Osteoblast (primary cell): ENCODE measurements around the gene SHROOM3. TPM values are rescaled to one million over a fixed set of nuclear protein-coding genes. Genes with fewer than 3 reads are reported as not detected.

ENCODE experiments used
- DNase-seq: peaks from one replicate; pipeline ENCODE4 v3.0.0; 2011; ENCODE audit warnings: low spot score, mixed read lengths; ENCODE audit not compliant: insufficient read length; ENCODE audit errors: missing footprints
- H2AFZ ChIP-seq: 2 replicates; pipeline ENCODE4 v1.6.0; 2011; ENCODE audit warnings: mild to moderate bottlenecking, low read length
- H3K27ac ChIP-seq: 2 replicates; pipeline ENCODE4 v1.5.1; 2011; ENCODE audit warnings: mild to moderate bottlenecking, low read depth, low read length, moderate library complexity
- H3K27me3 ChIP-seq: 2 replicates; pipeline ENCODE4 v1.6.0; 2012; ENCODE audit warnings: mild to moderate bottlenecking, control low read depth, inconsistent platforms, low read length, moderate library complexity; ENCODE audit not compliant: insufficient read depth
- H3K36me3 ChIP-seq: 2 replicates; pipeline ENCODE4 v1.5.1; 2011; ENCODE audit warnings: mild to moderate bottlenecking, low read length, control low read depth, moderate library complexity; ENCODE audit not compliant: insufficient read depth
- H3K4me1 ChIP-seq: 2 replicates; pipeline ENCODE4 v1.5.1; 2011; ENCODE audit warnings: mild to moderate bottlenecking, low read length, control low read depth, moderate library complexity; ENCODE audit not compliant: insufficient read depth
- H3K4me2 ChIP-seq: 2 replicates; pipeline ENCODE4 v1.6.0; 2011; ENCODE audit warnings: mild to moderate bottlenecking, low read length; ENCODE audit not compliant: insufficient read depth
- H3K4me3 ChIP-seq: fragments of 200-600 bp; sonication (generic); 3 replicates; pipeline ENCODE4 v1.5.1; 2012; ENCODE audit warnings: mild to moderate bottlenecking, low read length, inconsistent platforms; ENCODE audit not compliant: insufficient read depth
- H3K79me2 ChIP-seq: 2 replicates; pipeline ENCODE4 v1.6.0; 2012; ENCODE audit warnings: mild to moderate bottlenecking, low read length, control low read depth, inconsistent platforms; ENCODE audit not compliant: insufficient read depth
- H3K9me3 ChIP-seq: 2 replicates; pipeline ENCODE4 v1.5.1; 2011; ENCODE audit warnings: low read depth, low read length, control low read depth
- H4K20me1 ChIP-seq: 2 replicates; pipeline ENCODE4 v1.6.0; 2012; ENCODE audit warnings: mild to moderate bottlenecking, low read length, control low read depth; ENCODE audit not compliant: insufficient read depth
- total RNA-seq: library from RNA; depleted of rRNA; stranded (reverse); fragments of >200 nt; gene quantifications from 2 replicates; pipeline ENCODE4 v1.2.3, GENCODE V29; 2012
- TF ChIP-seq, protein P1 (sequence below): IDR thresholded peaks from 2 replicates; pipeline ENCODE4 v1.5.1; 2011; ENCODE audit warnings: mild to moderate bottlenecking, low read depth, low read length, moderate library complexity; ENCODE audit errors: extremely low read depth

The SHROOM3 gene
- total RNA-seq, 1 donor, result 9.8 TPM

DNA sequence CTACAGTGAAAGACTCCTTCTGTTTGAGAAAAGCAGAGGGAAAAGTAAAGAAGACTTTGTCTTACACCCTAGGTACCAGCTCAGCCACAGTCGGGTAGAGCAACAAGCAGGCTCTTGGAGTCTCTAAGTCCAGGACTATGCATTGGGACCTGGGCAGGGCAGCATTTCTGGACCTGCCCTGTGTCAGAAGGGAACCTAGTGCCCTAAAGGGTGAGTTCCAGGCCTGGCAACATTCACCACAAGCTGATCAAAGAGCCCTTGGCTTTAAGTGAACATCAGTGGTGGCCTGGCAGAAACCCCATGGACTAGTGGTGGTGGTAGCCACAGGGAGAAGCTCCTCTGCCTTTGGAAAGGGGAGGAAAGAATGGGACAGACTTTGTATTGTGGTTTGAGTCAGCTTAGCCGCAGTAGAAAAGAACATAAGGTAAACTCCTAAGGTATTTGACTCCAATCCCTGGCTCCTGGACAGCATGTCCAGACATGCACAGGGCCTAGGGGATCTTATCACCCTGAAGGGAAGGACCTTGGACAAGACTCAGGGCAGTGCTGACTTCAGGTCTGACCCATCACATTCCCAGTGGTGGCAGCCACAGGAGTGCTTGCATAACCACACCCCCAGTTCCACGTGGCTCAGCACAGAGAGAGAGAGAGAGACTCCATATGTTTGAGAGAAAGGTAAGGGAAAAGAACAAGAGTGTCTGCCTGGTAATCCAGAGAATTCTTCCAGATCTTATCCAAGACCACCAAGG is 46.7 kb upstream of the SHROOM3 start:
- Histone ChIP-seq H3K36me3 (no peaks in the 10 kb centered on the region), H3K4me3 (no peak overlapping the region), H3K27me3 (peaks cover 16% of the 10 kb centered on the region), H3K9me3 (peaks cover 3% of the 10 kb centered on the region), H3K27ac (no peak overlapping the region), H4K20me1 (no peaks in the 10 kb centered on the region), H3K79me2 (no peaks in the 10 kb centered on the region), H3K4me2 (no peak overlapping the region), H3K4me1 (no peaks in the 10 kb centered on the region), H2AFZ (no peak overlapping the region)
- no peak for DNase-seq
- TF ChIP-seq, protein P1, sequence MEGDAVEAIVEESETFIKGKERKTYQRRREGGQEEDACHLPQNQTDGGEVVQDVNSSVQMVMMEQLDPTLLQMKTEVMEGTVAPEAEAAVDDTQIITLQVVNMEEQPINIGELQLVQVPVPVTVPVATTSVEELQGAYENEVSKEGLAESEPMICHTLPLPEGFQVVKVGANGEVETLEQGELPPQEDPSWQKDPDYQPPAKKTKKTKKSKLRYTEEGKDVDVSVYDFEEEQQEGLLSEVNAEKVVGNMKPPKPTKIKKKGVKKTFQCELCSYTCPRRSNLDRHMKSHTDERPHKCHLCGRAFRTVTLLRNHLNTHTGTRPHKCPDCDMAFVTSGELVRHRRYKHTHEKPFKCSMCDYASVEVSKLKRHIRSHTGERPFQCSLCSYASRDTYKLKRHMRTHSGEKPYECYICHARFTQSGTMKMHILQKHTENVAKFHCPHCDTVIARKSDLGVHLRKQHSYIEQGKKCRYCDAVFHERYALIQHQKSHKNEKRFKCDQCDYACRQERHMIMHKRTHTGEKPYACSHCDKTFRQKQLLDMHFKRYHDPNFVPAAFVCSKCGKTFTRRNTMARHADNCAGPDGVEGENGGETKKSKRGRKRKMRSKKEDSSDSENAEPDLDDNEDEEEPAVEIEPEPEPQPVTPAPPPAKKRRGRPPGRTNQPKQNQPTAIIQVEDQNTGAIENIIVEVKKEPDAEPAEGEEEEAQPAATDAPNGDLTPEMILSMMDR, result no peak

DNA sequence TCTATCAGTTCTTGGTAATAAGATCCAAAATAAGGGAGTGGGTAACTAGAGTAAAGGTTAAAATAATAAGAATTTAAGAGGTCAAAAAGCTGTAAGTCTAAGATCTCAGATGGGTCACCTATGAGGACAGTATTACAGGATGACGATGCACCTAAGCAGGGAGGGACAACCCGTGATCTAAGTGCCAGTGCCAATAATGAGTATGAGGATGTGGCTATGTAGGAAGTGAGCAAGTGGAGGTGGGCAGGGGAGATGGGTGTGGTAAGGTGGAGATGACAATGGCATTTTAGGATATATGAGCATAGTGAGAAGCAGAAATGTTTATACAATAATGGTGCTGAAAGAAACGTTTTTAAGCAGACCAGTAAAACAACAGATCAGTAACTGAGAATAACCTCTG is 33.4 kb upstream of the SHROOM3 start:
- Histone ChIP-seq H3K27ac (no peak overlapping the region), H3K79me2 (no peaks in the 10 kb centered on the region), H2AFZ (no peak overlapping the region), H3K4me1 (no peaks in the 10 kb centered on the region), H3K9me3 (no peaks in the 10 kb centered on the region), H4K20me1 (no peaks in the 10 kb centered on the region), H3K27me3 (peaks cover 41% of the 10 kb centered on the region), H3K4me3 (no peak overlapping the region), H3K36me3 (no peaks in the 10 kb centered on the region), H3K4me2 (no peak overlapping the region)
- TF ChIP-seq, protein P1, result no peak
- no peak for DNase-seq

DNA sequence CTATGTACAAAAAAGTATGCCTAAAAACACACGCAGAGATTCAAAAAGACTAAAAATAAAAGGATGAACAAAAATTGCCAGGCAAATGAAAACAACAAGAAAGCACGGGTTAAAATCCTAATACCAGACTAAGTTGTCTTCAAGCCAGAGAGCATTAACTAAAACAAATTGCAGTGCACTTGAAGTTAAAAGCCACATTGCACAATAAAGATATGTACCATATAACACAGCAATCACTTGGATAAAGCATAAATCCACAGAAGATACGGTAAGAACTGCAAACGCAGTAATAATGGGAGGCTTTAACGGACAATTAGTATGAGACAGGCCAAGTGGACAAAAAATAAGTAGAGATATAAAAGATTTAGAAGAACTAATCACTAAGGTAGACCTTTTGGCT is 28.9 kb upstream of the SHROOM3 start:
- DNase-seq, result no peak
- H3K9me3 ChIP-seq, result no peaks in the 10 kb centered on the region
- peaks cover 40% of the 10 kb centered on the region for H3K27me3 ChIP-seq
- no peak overlapping the region for H3K27ac ChIP-seq
- no peaks in the 10 kb centered on the region for H3K79me2 ChIP-seq
- no peaks in the 10 kb centered on the region for H3K4me1 ChIP-seq
- H3K36me3 ChIP-seq, result no peaks in the 10 kb centered on the region
- no peak overlapping the region for H3K4me3 ChIP-seq
- H4K20me1 ChIP-seq, result no peaks in the 10 kb centered on the region
- no peak overlapping the region for H3K4me2 ChIP-seq
- no peak overlapping the region for H2AFZ ChIP-seq
- TF ChIP-seq, protein P1, result no peak

DNA sequence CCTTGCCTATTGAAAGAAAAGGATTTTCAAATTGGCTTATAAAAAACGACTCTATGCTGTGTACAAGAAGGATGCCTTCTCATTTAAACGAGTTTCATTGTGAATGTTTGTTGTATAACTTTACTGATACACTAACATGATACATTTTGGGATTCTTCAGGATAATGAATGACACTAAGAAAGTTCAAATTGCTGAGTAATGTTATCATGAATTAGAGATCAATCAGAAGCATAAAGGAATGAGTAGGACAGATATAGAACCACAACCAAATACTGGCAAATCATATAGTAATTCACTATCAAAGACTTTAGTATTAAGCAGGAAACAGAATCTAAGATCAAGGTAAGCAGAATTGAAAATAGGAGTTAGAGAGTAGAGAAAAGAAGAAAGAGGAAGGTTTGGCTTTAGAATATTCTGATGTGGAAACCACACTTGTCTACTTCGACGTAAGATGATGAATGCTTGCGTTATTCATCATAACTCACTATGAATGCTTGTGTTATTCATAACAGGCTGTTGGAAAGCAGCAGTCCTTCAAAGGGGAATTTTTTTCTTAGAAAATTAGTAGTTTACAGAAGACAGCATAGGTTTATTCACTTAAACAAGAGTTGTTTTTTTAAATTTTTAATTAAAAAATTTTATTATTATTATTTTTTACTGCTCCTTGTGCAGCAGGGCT is 27.4 kb upstream of the SHROOM3 start:
- Histone ChIP-seq H4K20me1 (no peaks in the 10 kb centered on the region), H3K9me3 (no peaks in the 10 kb centered on the region), H3K27me3 (peaks cover 36% of the 10 kb centered on the region), H2AFZ (no peak overlapping the region), H3K27ac (no peak overlapping the region), H3K4me1 (no peaks in the 10 kb centered on the region), H3K36me3 (no peaks in the 10 kb centered on the region), H3K4me2 (no peak overlapping the region), H3K4me3 (no peak overlapping the region), H3K79me2 (no peaks in the 10 kb centered on the region)
- TF ChIP-seq, protein P1, result no peak
- DNase-seq, result peak; percentile 57
